Suppressor macrophage (primary cell): ENCODE results near the gene RAB11FIP4.

ENCODE experiments used
- DNase-seq, 4 experiments: peaks; one replicate each; pipeline ENCODE4 v3.0.0-alpha.2; 2020 to 2022

The RAB11FIP4 gene

GRCh38 chr17:31506517-31506916 lies 115.0 kb downstream of the RAB11FIP4 start:
- DNase-seq = no peak

- DNase-seq = peak; percentile 60 to 73 (median 65)
Measured at GRCh38 chr17:31508288-31509094, 117.0 kb downstream of the RAB11FIP4 start.

GRCh38 chr17:31509095-31509804 lies 117.8 kb downstream of the RAB11FIP4 start:
- DNase-seq = peak in 1 of 4 experiments; percentile 26

GRCh38 chr17:31509805-31510177 lies 118.3 kb downstream of the RAB11FIP4 start:
- DNase-seq = no peak

- DNase-seq = peak in 1 of 4 experiments; percentile 33
Measured at GRCh38 chr17:31510308-31511194, 119.1 kb downstream of the RAB11FIP4 start.

GRCh38 chr17:31511195-31511578 lies 119.7 kb downstream of the RAB11FIP4 start:
- DNase-seq = no peak

- DNase-seq = no peak
Measured at GRCh38 chr17:31511580-31511979, 120.1 kb downstream of the RAB11FIP4 start.

GRCh38 chr17:31512104-31512740 lies 120.7 kb downstream of the RAB11FIP4 start:
- no peak for DNase-seq

GRCh38 chr17:31512796-31513195 lies 121.3 kb downstream of the RAB11FIP4 start:
- DNase-seq = no peak

GRCh38 chr17:31513731-31514427 lies 122.4 kb downstream of the RAB11FIP4 start:
- DNase-seq = no peak

- DNase-seq = no peak
Measured at GRCh38 chr17:31515267-31515666, 123.8 kb downstream of the RAB11FIP4 start.

- DNase-seq = peak in 2 of 4 experiments; percentile 35 to 45
Measured at GRCh38 chr17:31517524-31517923, 126.0 kb downstream of the RAB11FIP4 start.

GRCh38 chr17:31518478-31518877 lies 127.0 kb downstream of the RAB11FIP4 start:
- DNase-seq = no peak

- no peak for DNase-seq
Measured at GRCh38 chr17:31521632-31522283, 130.3 kb downstream of the RAB11FIP4 start.

- DNase-seq = no peak
Measured at GRCh38 chr17:31522284-31522931, 130.9 kb downstream of the RAB11FIP4 start.

GRCh38 chr17:31522987-31523495 lies 131.6 kb downstream of the RAB11FIP4 start:
- no peak for DNase-seq

- no peak for DNase-seq
Measured at GRCh38 chr17:31523862-31524730, 132.6 kb downstream of the RAB11FIP4 start.

GRCh38 chr17:31524926-31525800 lies 133.7 kb downstream of the RAB11FIP4 start:
- peak; percentile 87 to 95 (median 94) for DNase-seq
